HG03354 (cell line): Measurements from ENCODE around the gene DNMT3A.
A peak's percentile ranks its signal among the peaks of the same experiment; 100 is the strongest.
"Not testable (repeated sequence)": the region's sequence is repeated elsewhere in the genome, so short reads cannot be mapped to it uniquely, and the experiment has no call there.

ENCODE experiments used
- ATAC-seq: cut with Tn5 transposase; IDR thresholded peaks from one replicate; pipeline ENCODE4 v1.9.1; 2021; ENCODE audit warnings: mild to moderate bottlenecking; ENCODE audit not compliant: unreplicated experiment, poor library complexity, severe bottlenecking

DNMT3A gene

DNA sequence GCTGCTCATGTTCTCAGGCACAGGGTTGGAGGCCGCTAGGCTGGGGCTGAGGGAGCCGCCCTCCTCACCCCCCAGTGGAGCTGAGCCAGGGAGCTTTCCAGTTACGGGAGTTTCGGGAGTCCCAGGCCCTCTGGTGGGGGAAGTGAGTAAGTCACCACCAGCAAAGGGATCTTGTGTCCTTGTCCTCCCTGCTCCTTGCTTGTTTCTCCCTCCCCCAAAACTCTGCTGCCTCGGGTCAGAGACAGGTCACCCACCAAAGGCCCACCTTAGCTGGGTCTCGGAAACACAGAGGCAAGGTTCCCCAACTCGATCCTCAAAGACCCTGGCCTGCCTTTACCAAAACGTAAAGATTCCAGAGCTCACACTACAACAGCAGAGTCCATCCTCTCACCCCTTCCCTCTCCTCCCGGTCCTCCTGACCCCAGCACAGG lies 112.9 kb downstream of the DNMT3A start:
- ATAC-seq = no peak

DNA sequence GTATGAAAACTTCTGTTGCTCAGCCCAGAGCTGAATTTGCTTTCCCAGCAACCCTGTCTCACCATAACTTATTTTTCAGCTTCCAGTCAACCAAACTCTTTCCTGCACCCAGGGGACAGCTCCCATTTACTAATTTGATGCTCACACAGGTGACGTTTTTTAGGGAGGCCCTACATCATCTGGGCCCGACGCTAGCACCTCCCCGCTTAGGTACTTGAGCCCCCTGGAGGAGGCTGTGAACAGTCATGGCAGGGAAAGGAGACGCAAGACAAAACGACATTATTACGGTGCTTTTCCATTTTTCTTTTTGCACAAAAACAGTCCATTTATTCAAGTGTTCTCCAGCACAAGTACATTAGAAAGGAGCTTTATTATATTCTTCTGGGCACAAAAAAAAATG lies 114.1 kb downstream of the DNMT3A start:
- ATAC-seq = no peak

DNA sequence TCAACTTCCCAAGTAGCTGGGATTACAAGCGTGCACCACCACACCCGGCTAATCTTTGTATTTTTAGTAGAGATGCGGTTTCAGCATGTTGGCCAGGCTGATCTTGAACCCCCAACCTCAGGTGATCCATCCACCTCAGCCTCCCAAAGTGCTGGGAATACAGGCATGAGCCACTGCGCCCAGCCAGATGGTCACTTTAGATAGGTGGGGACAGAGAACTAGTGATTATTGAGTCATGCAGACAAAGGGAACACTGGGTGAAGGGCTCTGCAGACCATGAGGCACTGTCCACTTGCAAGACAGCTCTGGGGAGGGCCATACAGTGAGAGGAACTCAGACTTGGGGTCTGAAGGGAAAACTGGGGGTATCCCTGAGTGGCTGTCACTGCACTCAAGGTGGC lies 114.9 kb downstream of the DNMT3A start:
- no peak for ATAC-seq

DNA sequence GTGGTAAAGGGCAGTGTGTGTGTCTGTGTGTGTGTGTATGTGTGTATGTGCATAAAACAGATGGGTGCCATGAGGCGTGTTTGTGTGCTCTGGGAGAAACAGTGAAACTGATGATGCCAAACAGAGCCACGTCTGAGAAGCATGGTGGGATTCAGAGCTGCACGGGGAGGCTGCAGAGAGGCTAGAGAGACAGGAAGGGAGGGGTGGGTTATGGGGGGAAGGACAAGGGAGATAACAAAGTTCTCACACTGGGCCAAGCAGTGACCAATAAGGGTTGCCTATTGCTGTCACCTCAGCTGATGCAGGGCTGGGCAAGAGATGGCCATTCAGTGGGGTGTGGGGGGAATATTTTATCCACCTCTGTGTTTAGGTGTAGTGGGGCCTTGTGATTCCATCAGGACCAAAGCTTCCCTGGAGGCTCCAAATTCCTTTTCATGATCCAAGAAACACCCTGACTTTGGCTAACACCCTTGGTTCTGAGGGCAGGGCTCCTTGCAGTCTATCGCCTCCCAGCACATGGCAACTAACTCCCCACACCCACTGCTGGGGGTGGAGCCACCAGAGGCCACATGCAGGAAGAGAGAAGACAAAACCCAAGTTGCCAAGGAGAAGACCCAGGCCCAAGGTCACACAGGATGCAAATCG lies 119.1 kb downstream of the DNMT3A start:
- ATAC-seq = no peak

DNA sequence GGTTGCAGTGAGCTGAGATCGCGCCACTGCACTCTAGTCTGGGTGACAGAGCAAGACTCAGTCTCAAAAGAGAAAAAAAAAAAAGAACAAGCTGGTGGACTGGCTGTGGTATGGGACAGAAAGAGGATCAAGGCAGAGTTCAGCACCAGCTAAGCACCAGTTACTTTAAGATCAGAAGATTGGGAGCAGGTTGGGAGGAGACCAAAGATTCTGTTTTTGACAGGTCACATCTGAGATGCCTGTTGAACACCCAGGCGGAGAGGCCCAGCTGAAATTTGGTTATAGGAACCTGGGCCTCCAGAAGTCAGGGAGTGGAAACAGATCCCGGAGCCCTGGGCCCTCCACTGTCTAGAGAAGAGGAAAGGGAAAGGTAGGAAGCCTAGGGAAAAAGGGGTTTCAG lies 120.1 kb downstream of the DNMT3A start:
- ATAC-seq = no peak

DNA sequence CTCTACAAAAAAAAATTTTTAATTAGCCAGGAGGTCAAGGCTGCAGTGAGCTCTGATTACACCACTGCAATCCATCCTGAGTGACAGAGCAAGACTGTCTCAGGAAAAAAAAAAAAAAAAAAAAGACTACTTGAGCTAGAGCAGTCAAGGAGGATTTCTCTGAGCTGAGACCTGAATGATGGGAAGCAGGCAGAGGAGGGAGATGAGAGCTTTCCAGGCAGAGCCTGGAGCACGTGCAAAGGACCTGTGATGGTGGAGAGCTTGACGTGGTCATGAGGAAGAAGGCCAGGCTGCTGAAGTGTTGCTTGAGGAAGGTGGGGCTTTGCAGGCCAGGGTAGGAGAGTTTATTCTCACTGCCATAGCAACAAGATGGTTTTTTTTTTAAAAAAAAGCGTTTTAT lies 121.4 kb downstream of the DNMT3A start:
- no peak for ATAC-seq

DNA sequence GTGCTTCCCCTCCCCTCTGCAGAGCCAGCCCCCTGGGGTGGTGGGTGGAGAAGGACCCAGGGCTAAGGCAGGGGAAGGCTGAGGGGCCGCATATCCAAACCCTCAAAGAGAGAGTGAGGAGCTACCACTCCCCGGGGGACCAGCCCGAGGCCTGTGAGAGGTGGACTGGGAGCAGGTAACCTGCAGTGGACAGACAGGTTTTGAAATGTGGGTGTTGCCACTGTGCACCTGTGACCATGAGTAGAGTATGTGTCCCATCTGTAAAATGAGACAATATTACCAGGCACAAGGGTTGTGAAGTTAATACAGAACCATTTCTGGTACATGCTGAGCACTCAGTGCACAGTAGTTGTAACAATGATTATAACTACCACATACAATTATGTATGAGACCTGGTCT lies 122.1 kb downstream of the DNMT3A start:
- no peak for ATAC-seq

GRCh38 chr2:25218100-25218499 lies 123.6 kb downstream of the DNMT3A start:
- ATAC-seq = no peak

DNA sequence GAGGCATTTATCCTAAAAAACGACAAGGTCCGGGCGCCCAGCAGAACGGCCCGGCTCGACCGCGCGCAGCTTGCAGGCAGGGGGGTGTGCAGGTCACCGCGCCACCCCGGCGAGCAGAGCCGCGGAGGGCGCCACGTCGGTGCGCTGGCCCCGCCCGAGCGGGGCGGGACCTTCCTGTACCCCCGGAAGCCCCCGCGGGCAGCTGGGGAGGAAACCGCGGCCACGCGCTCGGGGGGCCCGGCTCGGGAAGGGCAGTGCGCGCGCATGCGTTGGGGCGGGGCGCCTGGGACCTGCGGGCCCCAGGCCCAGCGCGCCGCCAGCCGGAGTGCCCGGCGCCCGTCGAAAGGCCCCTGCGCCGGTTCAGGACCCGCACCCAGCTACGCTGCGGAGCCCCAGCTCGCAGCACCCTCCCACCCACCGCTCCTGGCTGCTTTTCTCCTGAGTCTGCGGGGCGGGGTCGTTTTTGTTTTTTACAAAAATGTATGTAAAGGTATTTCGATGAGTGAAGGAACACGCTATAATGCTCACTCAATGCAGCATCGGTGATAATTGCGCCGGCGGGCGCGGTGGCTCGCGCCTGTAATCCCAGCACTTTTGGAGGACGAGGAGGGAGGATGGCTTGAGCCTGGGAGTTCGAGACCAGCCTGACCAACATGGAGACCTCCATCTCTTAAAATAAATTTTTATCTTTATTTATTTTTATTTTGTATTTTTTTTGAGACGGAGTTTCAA lies 125.6 kb downstream of the DNMT3A start:
- peak; percentile 81 for ATAC-seq

DNA sequence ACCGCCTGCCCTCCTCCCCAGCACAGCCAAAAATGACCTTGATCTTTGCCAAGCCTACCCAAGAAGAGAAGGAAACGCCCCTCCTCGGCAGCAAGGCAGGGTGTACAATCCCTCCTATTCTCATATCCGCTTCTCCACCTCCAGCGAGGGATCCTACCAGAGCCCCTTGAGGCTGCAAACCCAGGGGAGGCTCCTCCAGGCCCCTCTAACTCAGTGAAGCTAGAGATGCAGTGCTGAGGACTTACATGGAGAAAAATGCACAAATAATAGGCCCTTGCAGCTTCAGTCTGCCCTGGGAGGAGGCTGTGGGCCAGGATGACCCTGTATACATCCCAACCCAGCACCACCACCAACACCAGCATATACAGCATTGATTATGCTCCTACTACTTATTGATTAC lies 126.5 kb downstream of the DNMT3A start:
- no peak for ATAC-seq

GRCh38 chr2:25213229-25213628 lies 128.5 kb downstream of the DNMT3A start:
- ATAC-seq = no peak

DNA sequence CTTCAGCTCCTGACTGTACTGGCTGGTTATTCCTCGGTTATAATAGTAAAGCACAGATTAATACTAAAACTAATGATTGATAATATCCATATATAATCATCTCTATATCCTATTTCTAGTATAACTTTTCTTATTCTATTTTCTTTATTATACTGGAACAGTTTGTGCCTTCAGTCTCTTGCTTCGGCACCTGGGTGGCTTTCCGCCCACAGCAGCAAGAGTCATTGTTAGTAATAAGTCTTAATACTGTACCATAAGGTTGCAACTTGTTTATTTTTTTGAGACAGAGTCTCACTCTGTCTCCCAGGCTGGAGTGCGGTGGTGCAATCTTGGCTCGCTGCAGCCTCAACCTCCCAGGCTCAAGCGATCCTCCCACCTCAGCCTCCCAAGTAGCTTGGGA lies 130.8 kb downstream of the DNMT3A start:
- not testable (repeated sequence) for ATAC-seq

DNA sequence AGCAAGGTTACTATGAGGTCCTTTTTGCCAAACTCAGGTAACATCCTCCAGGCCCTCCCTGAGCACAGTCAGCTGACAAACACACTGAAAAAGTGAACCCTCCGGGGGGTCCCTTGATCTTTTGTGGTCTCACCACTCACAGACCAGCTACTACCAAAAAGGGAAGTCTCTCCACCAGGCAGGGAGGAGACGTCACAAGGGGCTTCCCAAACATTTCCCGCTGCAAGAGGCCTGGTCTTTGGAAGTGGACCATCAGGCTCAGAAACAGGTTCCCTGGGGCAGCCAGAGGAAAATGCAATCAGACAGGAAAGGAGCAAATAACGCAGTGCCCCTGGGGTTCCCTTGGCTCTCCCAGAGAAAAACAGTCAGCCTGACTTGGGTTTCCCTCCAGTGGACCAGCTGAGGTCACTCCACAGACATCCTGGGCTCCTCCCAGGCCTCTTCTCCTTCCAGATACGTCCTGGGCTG lies 134.6 kb downstream of the DNMT3A start:
- no peak for ATAC-seq

- ATAC-seq = peak; percentile 57
These were observed 137.4 kb downstream of the DNMT3A start for GRCh38 chr2:25204190-25204838.

DNA sequence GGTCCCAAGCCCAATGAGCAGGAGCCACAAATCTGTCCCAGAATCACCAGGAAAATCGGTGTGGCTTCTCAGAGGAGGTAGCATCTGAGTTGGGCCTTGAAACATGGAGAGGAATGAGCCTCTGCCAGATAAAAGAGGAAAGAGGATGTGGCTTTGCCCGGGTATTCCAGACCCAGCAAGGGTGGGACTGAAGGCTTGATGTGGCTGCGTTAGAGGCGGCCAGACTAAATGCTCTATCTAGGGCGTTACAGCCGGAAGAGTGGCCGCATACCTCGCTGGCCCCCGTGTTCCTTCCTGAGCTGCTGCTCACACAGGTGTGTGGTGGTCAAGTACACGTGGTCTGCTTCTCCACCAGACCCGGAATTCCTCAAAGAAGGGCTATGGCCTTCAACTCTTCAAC lies 139.4 kb downstream of the DNMT3A start:
- no peak for ATAC-seq

GRCh38 chr2:25201794-25202193 lies 139.9 kb downstream of the DNMT3A start:
- no peak for ATAC-seq

DNA sequence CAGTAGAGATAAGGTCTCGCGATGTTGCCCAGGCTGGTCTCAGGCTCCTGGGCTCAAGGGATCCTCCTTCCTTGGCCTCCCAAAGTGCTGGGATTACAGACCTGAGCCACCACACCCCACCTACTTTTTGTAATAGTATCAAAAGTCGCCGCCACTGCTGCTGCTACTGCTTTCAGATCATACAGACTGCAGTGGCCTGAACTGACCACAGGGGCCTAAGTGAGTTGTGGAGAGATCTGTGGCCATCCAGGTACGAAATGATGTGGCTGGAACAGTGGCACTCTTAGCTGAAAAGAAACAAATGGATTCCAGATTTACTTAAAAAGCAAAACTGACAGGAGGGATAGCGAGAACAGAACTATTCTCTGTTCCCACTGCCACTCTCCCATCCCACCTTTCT lies 140.5 kb downstream of the DNMT3A start:
- no peak for ATAC-seq

GRCh38 chr2:25198576-25198975 lies 143.1 kb downstream of the DNMT3A start:
- no peak for ATAC-seq

- ATAC-seq = no peak
These were observed 143.6 kb downstream of the DNMT3A start for GRCh38 chr2:25198209-25198525.

DNA sequence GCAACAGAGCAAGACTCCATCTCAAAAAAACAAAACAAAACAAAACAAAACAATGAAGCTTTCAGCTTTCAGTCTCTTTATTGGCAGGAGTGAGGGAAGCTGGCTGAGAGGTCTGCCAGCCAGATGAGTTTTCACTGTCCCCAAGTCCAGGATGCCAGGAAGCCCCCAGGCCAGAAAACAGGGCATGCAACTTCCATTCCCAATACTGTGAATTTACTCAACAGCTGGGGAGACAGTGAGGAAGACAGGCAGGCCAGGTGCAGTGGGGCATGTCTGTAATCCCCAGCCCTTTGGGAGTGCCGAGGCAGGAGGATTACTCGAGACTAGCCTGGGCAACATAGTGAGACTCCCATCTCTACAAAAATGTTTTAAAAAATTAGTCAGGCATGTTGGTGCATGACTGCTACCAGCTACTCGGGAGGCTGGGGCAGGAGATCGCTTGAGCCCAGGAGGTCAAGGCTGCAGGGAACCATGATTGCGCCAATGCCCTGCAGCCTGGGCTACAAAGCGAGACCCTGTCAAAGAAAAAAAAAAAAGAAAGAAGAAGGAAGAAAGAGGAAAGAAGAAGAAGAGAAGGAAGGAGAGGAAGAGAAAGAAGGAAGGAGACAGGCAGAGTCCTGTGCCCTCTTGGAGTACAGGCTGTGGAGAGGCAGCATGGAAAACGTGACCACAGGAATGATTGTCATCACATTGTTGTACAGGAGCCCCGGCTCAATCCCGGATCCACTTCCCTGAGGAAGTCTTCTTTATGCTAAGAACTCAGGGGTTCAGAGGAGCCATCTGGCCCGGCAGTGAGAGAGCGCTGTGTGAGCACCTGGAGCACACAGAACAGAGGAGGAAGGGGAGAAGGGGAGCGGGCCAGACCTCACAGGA lies 144.2 kb downstream of the DNMT3A start:
- ATAC-seq = no peak
